Keratinocyte (primary cell): ENCODE data around the gene MORN5. TPM values are rescaled to one million over a fixed set of nuclear protein-coding genes. Genes with fewer than 3 reads are reported as not detected.

Source experiments
- DNase-seq: peaks from one replicate; pipeline ENCODE4 v3.0.0-alpha.2; 2011; ENCODE audit warnings: low read depth, missing footprints, low spot score
- FAIRE-seq: peaks from 2 replicates; lab custom pipeline; 2011; peaks lifted over from hg19 to GRCh38; lab: Jason Lieb, UNC
- H2AFZ ChIP-seq: 2 replicates; pipeline ENCODE4 v1.6.0; 2012; ENCODE audit warnings: low read length, control low read depth, inconsistent platforms; ENCODE audit not compliant: control insufficient read depth
- H3K27ac ChIP-seq: 2 replicates; pipeline ENCODE4 v1.5.1; 2011; ENCODE audit warnings: low read length; ENCODE audit not compliant: control insufficient read depth, insufficient read depth
- H3K27me3 ChIP-seq: 3 replicates; pipeline ENCODE4 v1.6.0; 2011; ENCODE audit warnings: low read length; ENCODE audit not compliant: control insufficient read depth, insufficient read depth; ENCODE audit errors: extremely low read depth
- H3K36me3 ChIP-seq, 2 experiments: 2 replicates in 1 of 2; 3 replicates in 1 of 2; pipeline ENCODE4 v1.5.1; 2011; ENCODE audit warnings: low read length in 2 of 2, mild to moderate bottlenecking in 1 of 2; ENCODE audit not compliant: control insufficient read depth in 2 of 2, insufficient read depth in 2 of 2; ENCODE audit errors: extremely low read depth in 1 of 2
- H3K4me1 ChIP-seq: 3 replicates; pipeline ENCODE4 v1.5.1; 2011; ENCODE audit warnings: low read length; ENCODE audit not compliant: control insufficient read depth, insufficient read depth; ENCODE audit errors: extremely low read depth
- H3K4me2 ChIP-seq: 3 replicates; pipeline ENCODE4 v1.6.0; 2011; ENCODE audit warnings: low read depth, low read length; ENCODE audit not compliant: control insufficient read depth, insufficient read depth; ENCODE audit errors: extremely low read depth
- H3K4me3 ChIP-seq, 3 experiments: fragments of 200-600 bp in 1 of 3; sonication (generic) in 1 of 3; 2 replicates in 2 of 3; 3 replicates in 1 of 3; pipeline ENCODE4 v1.5.1; 2011 to 2016; ENCODE audit warnings: low read length in 3 of 3, mild to moderate bottlenecking in 3 of 3, control low read depth in 2 of 3, inconsistent platforms in 1 of 3, low read depth in 1 of 3, mixed read lengths in 1 of 3, mixed run types in 1 of 3, moderate library complexity in 1 of 3; ENCODE audit not compliant: control insufficient read depth in 2 of 3, insufficient read depth in 2 of 3; ENCODE audit errors: extremely low read depth in 1 of 3
- H3K79me2 ChIP-seq: 2 replicates; pipeline ENCODE4 v1.6.0; 2012; ENCODE audit warnings: low read length; ENCODE audit not compliant: control insufficient read depth, insufficient read depth
- H3K9ac ChIP-seq: 3 replicates; pipeline ENCODE4 v1.6.0; 2011; ENCODE audit warnings: low read length; ENCODE audit not compliant: control insufficient read depth, insufficient read depth; ENCODE audit errors: extremely low read depth
- H3K9me1 ChIP-seq: 3 replicates; pipeline ENCODE4 v1.6.0; 2011; ENCODE audit warnings: low read length; ENCODE audit not compliant: control insufficient read depth, insufficient read depth; ENCODE audit errors: extremely low read depth
- H3K9me3 ChIP-seq: 2 replicates; pipeline ENCODE4 v1.5.1; 2012; ENCODE audit warnings: low read depth, low read length; ENCODE audit not compliant: control insufficient read depth
- H4K20me1 ChIP-seq: 3 replicates; pipeline ENCODE4 v1.6.0; 2011; ENCODE audit warnings: low read length; ENCODE audit not compliant: control insufficient read depth, insufficient read depth; ENCODE audit errors: extremely low read depth
- CTCF ChIP-seq, 3 experiments: IDR thresholded peaks in 1 of 3; conservative IDR thresholded peaks in 1 of 3; optimal IDR thresholded peaks in 1 of 3; 2 replicates in 2 of 3; 3 replicates in 1 of 3; pipeline versions ENCODE3 to v1.5.1; 2011; ENCODE audit warnings: low read length in 3 of 3, mild to moderate bottlenecking in 3 of 3, moderate library complexity in 2 of 3, control low read depth in 1 of 3, inconsistent platforms in 1 of 3; ENCODE audit not compliant: insufficient read depth in 2 of 3; ENCODE audit errors: extremely low read depth in 1 of 3
- EZH2 ChIP-seq: IDR thresholded peaks from one replicate; pipeline ENCODE4 v1.6.1; 2012; ENCODE audit warnings: inconsistent platforms, mild to moderate bottlenecking, low read length, moderate library complexity
- dilution Hi-C: fragments of 300-500 bp; cut with MboI; formaldehyde crosslinking; loops from one replicate; pipeline ENCODE4 v1.7.0; 2020; ENCODE audit warnings: low sequenced_read_pairs; ENCODE audit not compliant: extremely low pct_ligation_motif_present
- polyA plus RNA-seq, 5 experiments: library from polyadenylated mRNA; depleted of rRNA in 3 of 5; stranded (reverse) in 3 of 5; stranded (forward) in 1 of 5; unstranded in 1 of 5; fragments of >200 nt; gene quantifications; 1 replicate in 1 of 5; 2 replicates in 3 of 5; 3 replicates in 1 of 5; pipeline versions ENCODE4 v1.2.1 to v1.2.3, GENCODE V29; 2011 to 2012; ENCODE audit warnings: missing spikeins in 2 of 5, low read depth in 1 of 5, low replicate concordance in 1 of 5

The MORN5 gene
- polyA plus RNA-seq, 1 donor (not counting 4 experiments of a cell fraction or from before 2014, with no cell fraction given) = not detected

- Histone ChIP-seq H3K4me1 (no peaks in the 10 kb centered on the region), H3K9me3 (no peaks in the 10 kb centered on the region), H3K4me3 (no peak overlapping the region), H3K79me2 (no peaks in the 10 kb centered on the region), H3K4me2 (no peak overlapping the region), H3K27me3 (peaks cover 14% of the 10 kb centered on the region), H4K20me1 (no peaks in the 10 kb centered on the region), H2AFZ (no peak overlapping the region), H3K9ac (no peak overlapping the region), H3K9me1 (no peaks in the 10 kb centered on the region), H3K27ac (no peak overlapping the region), H3K36me3 (no peaks in the 10 kb centered on the region)
- dilution Hi-C loops = no loop called here
- TF ChIP-seq EZH2 = no peak
- no peak for DNase-seq
- FAIRE-seq = no peak
These were observed 8.6 kb downstream of the MORN5 start for GRCh38 chr9:122168356-122168755.

GRCh38 chr9:122172131-122172530 lies 12.4 kb downstream of the MORN5 start:
- H3K27me3 ChIP-seq = peaks cover 12% of the 10 kb centered on the region
- DNase-seq (no peak), FAIRE-seq (no peak)
- TF ChIP-seq CTCF (optimal IDR thresholded peaks at IDR 0.05 in 1 of 3, IDR thresholded peaks at IDR 0.05 in 1 of 3, conservative IDR thresholded peaks at IDR 0.05 in 1 of 3; ENCODE audit: extremely low read depth in 1 of 3, insufficient read depth in 2 of 3, low read length in 3 of 3) = no peak
- TF ChIP-seq EZH2 = no peak
- no peak overlapping the region for H2AFZ ChIP-seq
- no peak overlapping the region for H3K4me3 ChIP-seq
- no peaks in the 10 kb centered on the region for H4K20me1 ChIP-seq
- H3K36me3 ChIP-seq = no peaks in the 10 kb centered on the region
- H3K9ac ChIP-seq = no peak overlapping the region
- no peaks in the 10 kb centered on the region for H3K9me1 ChIP-seq
- H3K27ac ChIP-seq = no peak overlapping the region
- no peaks in the 10 kb centered on the region for H3K9me3 ChIP-seq
- no peaks in the 10 kb centered on the region for H3K4me1 ChIP-seq
- H3K4me2 ChIP-seq = no peak overlapping the region
- dilution Hi-C loops = no loop called here
- H3K79me2 ChIP-seq = no peaks in the 10 kb centered on the region

GRCh38 chr9:122173670-122174069 lies 14.0 kb downstream of the MORN5 start:
- peaks cover 12% of the 10 kb centered on the region for H3K27me3 ChIP-seq
- TF ChIP-seq EZH2 = no peak
- no peak for TF ChIP-seq CTCF (optimal IDR thresholded peaks at IDR 0.05 in 1 of 3, IDR thresholded peaks at IDR 0.05 in 1 of 3, conservative IDR thresholded peaks at IDR 0.05 in 1 of 3; ENCODE audit: extremely low read depth in 1 of 3, insufficient read depth in 2 of 3, low read length in 3 of 3)

More at GRCh38 chr9:122173670-122174069, 14.0 kb downstream of the MORN5 start:
- no peak overlapping the region for H3K9ac ChIP-seq
- H3K9me3 ChIP-seq = no peaks in the 10 kb centered on the region
- no peaks in the 10 kb centered on the region for H3K79me2 ChIP-seq
- dilution Hi-C loops = no loop called here
- H4K20me1 ChIP-seq = no peaks in the 10 kb centered on the region
- H3K4me1 ChIP-seq = no peaks in the 10 kb centered on the region
- H2AFZ ChIP-seq = no peak overlapping the region
- H3K4me3 ChIP-seq = no peak overlapping the region
- H3K4me2 ChIP-seq = no peak overlapping the region
- H3K27ac ChIP-seq = no peak overlapping the region
- H3K36me3 ChIP-seq = no peaks in the 10 kb centered on the region
- no peak for FAIRE-seq
- H3K9me1 ChIP-seq = no peaks in the 10 kb centered on the region
- no peak for DNase-seq
